ENCODE data around the gene DNAJC24. TPM values are rescaled to one million over a fixed set of nuclear protein-coding genes. Genes with fewer than 3 reads are reported as not detected.
"Not testable (repeated sequence)": the region's sequence is repeated elsewhere in the genome, so short reads cannot be mapped to it uniquely, and the experiment has no call there.

DNAJC24 gene
- 10 to 100 TPM; 15.4 to 16.8 TPM for total RNA-seq

- Mint-ChIP-seq H3K36me3 (peaks cover 8% of the 10 kb centered on the region), H3K27ac (peak within 1 kb of the TSS; percentile 83), H3K9me3 (no peaks in the 10 kb centered on the region), H3K4me3 (peak within 1 kb of the TSS; percentile 85), H3K27me3 (no peaks in the 10 kb centered on the region), H3K4me1 (ENCODE audit: low read depth) (peaks cover 55% of the 10 kb centered on the region)
- intact Hi-C loops (cut with micrococcal nuclease): loop anchor here (1.0 to 5.0 kb wide), 5 partner anchors 140 to 1793 kb away; partner anchors contain the start of genes ARL14EP, CSTF3, ELP4 and IMMP1L
- POLR2A ChIA-PET: no interaction called here
- CTCF ChIA-PET: interaction anchor here (0.6 to 1.4 kb wide), 3 partner anchors 28 to 1831 kb away, joined by 3 to 4 read pairs (median 3); no protein-coding TSS in a partner anchor
- DNase-seq: peak; percentile 95
Observed at GRCh38 chr11:31369348-31370329, at the start of gene DNAJC24, which contains the start of gene DCDC1. DNAJC24 (plus strand) TSS chr11:31369860; CDS start chr11:31370749, 889 bp downstream. DCDC1 (minus strand) TSS chr11:31369739; CDS start chr11:31328280, 41,459 bp downstream.

- H3K27ac Mint-ChIP-seq; POLR2A ChIA-PET; H3K9me3 Mint-ChIP-seq; CTCF ChIA-PET; H3K27me3 Mint-ChIP-seq; H3K36me3 Mint-ChIP-seq; DNase-seq; H3K4me1 Mint-ChIP-seq (ENCODE audit: low read depth); H3K4me3 Mint-ChIP-seq; intact Hi-C loops (cut with micrococcal nuclease): not testable (repeated sequence)
Observed at GRCh38 chr11:31321494-31321893, 48.2 kb upstream of the DNAJC24 start.

DNA sequence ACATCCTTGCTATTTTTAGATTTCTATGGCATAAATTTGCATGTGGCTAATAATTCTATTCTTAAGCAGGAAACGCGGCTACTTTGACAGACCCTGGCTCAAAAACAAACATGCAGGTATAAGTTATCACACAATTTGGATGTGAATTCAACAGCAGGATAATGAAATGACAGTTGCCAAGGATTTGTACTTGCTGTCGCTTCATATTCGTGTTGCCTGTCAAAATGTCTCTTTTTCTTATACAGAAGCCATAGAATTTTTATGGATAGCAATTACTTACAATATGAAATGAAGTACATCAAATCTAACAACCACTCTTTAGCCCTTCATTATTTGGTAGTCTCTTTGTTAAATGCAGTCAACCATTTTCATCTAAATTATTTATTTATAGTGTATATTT, 46.5 kb upstream of the DNAJC24 start:
- Mint-ChIP-seq H3K36me3 (no peaks in the 10 kb centered on the region), H3K4me1 (ENCODE audit: low read depth) (peaks cover 7% of the 10 kb centered on the region), H3K27me3 (no peaks in the 10 kb centered on the region), H3K27ac (no peak overlapping the region), H3K9me3 (no peaks in the 10 kb centered on the region), H3K4me3 (no peak overlapping the region)
- ChIA-PET CTCF (no interaction called here), POLR2A (no interaction called here)
- no peak for DNase-seq
- intact Hi-C loops (cut with micrococcal nuclease): no loop called here

DNA sequence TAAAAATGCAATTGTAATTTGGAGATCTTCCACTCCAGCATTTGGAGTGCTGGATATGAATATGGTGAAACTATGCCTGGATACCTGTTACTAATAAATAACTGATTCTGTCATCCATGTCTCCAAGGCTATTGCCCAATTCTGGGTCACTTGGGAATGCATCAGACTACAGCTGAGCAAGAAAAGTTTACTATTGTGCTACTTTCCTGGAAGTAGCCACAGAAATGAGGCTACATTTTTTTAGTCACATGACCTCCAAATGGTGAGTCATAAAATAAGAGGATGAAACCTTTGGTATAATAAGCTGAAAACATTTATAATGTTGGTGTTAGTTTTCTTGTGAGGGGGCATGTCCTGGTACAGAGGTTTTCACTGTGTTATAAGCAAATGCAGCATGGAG, 44.5 kb upstream of the DNAJC24 start:
- Mint-ChIP-seq H3K9me3 (no peaks in the 10 kb centered on the region), H3K4me1 (ENCODE audit: low read depth) (peaks cover 7% of the 10 kb centered on the region), H3K36me3 (no peaks in the 10 kb centered on the region), H3K27ac (no peak overlapping the region), H3K4me3 (no peak overlapping the region), H3K27me3 (no peaks in the 10 kb centered on the region)
- no peak for DNase-seq
- ChIA-PET POLR2A (no interaction called here), CTCF (no interaction called here)
- intact Hi-C loops (cut with micrococcal nuclease): no loop called here

GRCh38 chr11:31326470-31327148, 43.1 kb upstream of the DNAJC24 start:
- intact Hi-C loops (cut with micrococcal nuclease): no loop called here
- Mint-ChIP-seq H3K9me3 (peaks cover 4% of the 10 kb centered on the region), H3K4me1 (ENCODE audit: low read depth) (peaks cover 7% of the 10 kb centered on the region), H3K4me3 (no peak overlapping the region), H3K27me3 (no peaks in the 10 kb centered on the region), H3K36me3 (no peaks in the 10 kb centered on the region), H3K27ac (no peak overlapping the region)
- CTCF ChIA-PET: no interaction called here
- no peak for DNase-seq
- POLR2A ChIA-PET: no interaction called here

DNA sequence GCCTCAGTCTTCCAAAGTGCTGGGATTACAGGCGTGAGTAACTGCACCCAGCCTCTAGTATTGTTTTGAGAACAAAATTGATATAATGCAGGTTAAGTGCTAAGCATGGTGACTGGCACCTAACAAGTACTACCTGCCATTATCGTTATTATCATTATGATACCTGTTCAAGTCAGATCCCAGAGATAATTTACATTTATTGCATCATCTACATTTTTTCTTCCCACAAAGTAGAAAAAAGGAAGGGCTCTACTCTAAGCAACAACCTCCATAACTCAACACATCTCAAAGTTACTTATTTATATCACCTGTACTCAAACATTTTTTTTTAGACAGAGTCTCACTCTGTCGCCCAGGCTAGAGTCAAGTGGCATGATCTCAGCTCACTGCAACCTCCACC, 42.2 kb upstream of the DNAJC24 start:
- no peak for DNase-seq
- POLR2A ChIA-PET: no interaction called here
- H3K4me3 Mint-ChIP-seq: no peak overlapping the region
- peaks cover 7% of the 10 kb centered on the region for H3K4me1 Mint-ChIP-seq (ENCODE audit: low read depth)
- no peak overlapping the region for H3K27ac Mint-ChIP-seq
- no peaks in the 10 kb centered on the region for H3K36me3 Mint-ChIP-seq
- peaks cover 4% of the 10 kb centered on the region for H3K9me3 Mint-ChIP-seq
- H3K27me3 Mint-ChIP-seq: peaks cover 3% of the 10 kb centered on the region
- intact Hi-C loops (cut with micrococcal nuclease): no loop called here
- CTCF ChIA-PET: no interaction called here

DNA sequence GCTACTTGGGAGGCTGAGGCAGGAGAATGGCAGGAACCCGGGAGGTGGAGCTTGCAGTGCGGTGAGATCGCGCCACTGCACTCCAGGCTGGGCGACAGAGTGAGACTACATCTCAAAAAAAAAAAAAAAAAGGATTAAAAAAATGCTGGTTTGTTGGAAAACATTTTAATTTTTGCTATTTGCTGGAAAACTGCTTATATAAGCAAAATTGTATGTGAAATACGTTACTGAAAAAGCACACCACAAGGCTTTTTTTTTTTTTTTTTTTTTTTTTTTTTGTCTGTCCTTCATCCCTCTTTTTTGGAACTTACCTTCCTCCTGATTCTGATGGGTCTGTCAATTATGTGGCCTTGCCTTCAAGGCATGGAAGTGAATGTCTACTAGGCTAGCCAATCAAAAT, 41.0 kb upstream of the DNAJC24 start:
- Mint-ChIP-seq H3K36me3 (no peaks in the 10 kb centered on the region), H3K27me3 (peaks cover 3% of the 10 kb centered on the region), H3K27ac (no peak overlapping the region), H3K4me1 (ENCODE audit: low read depth) (peaks cover 7% of the 10 kb centered on the region), H3K9me3 (peaks cover 4% of the 10 kb centered on the region), H3K4me3 (no peak overlapping the region)
- DNase-seq: no peak
- ChIA-PET CTCF (no interaction called here), POLR2A (no interaction called here)
- intact Hi-C loops (cut with micrococcal nuclease): no loop called here

GRCh38 chr11:31337806-31338205, 31.9 kb upstream of the DNAJC24 start:
- H3K27ac Mint-ChIP-seq: no peak overlapping the region
- no peaks in the 10 kb centered on the region for H3K36me3 Mint-ChIP-seq
- DNase-seq: no peak
- ChIA-PET CTCF (no interaction called here), POLR2A (no interaction called here)
- intact Hi-C loops (cut with micrococcal nuclease): no loop called here
- no peaks in the 10 kb centered on the region for H3K4me1 Mint-ChIP-seq (ENCODE audit: low read depth)
- peaks cover 12% of the 10 kb centered on the region for H3K27me3 Mint-ChIP-seq
- no peak overlapping the region for H3K4me3 Mint-ChIP-seq
- no peaks in the 10 kb centered on the region for H3K9me3 Mint-ChIP-seq

- peak; percentile 16 for DNase-seq
- CTCF ChIA-PET: interaction anchor here (0.6 to 2.0 kb wide), 7 partner anchors 9 to 1008 kb away, joined by 3 to 11 read pairs (median 3); no protein-coding TSS in a partner anchor
- intact Hi-C loops (cut with micrococcal nuclease): no loop called here
- POLR2A ChIA-PET: no interaction called here
- Mint-ChIP-seq H3K27ac (no peak overlapping the region), H3K27me3 (peaks cover 11% of the 10 kb centered on the region), H3K4me3 (no peak overlapping the region), H3K36me3 (no peaks in the 10 kb centered on the region), H3K4me1 (ENCODE audit: low read depth) (no peaks in the 10 kb centered on the region), H3K9me3 (no peaks in the 10 kb centered on the region)
Observed at GRCh38 chr11:31340903-31341572, 28.6 kb upstream of the DNAJC24 start.

DNA sequence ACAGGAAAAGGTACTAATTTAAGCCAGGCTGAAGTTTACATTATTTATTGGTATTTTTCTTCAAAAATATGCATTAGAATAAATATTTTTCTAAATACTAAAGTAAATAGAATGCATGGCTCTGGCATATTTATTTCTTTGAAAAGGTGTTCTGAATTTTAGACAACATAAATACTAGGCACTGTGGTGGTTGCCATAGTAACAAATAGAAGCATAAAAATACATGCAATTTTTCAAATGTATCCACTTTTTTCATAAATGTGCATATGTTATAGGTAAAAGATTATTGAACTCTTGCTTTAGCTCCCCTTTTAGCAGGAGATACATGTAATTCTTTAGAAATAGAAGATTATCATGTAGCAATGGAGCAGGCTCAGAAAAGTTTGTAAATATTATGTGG, 18.5 kb upstream of the DNAJC24 start:
- H3K9me3 Mint-ChIP-seq: no peaks in the 10 kb centered on the region
- ChIA-PET POLR2A (no interaction called here), CTCF (no interaction called here)
- DNase-seq: no peak
- H3K36me3 Mint-ChIP-seq: no peaks in the 10 kb centered on the region
- H3K27ac Mint-ChIP-seq: no peak overlapping the region
- H3K4me1 Mint-ChIP-seq (ENCODE audit: low read depth): no peaks in the 10 kb centered on the region
- intact Hi-C loops (cut with micrococcal nuclease): no loop called here
- H3K4me3 Mint-ChIP-seq: no peak overlapping the region
- no peaks in the 10 kb centered on the region for H3K27me3 Mint-ChIP-seq

- CTCF ChIA-PET: no interaction called here
- POLR2A ChIA-PET: no interaction called here
- H3K36me3 Mint-ChIP-seq: no peaks in the 10 kb centered on the region
- no peaks in the 10 kb centered on the region for H3K9me3 Mint-ChIP-seq
- no peak overlapping the region for H3K4me3 Mint-ChIP-seq
- DNase-seq: no peak
- H3K4me1 Mint-ChIP-seq (ENCODE audit: low read depth): no peaks in the 10 kb centered on the region
- no peaks in the 10 kb centered on the region for H3K27me3 Mint-ChIP-seq
- no peak overlapping the region for H3K27ac Mint-ChIP-seq
- intact Hi-C loops (cut with micrococcal nuclease): no loop called here
Observed at GRCh38 chr11:31355131-31355530, 14.5 kb upstream of the DNAJC24 start.

DNA sequence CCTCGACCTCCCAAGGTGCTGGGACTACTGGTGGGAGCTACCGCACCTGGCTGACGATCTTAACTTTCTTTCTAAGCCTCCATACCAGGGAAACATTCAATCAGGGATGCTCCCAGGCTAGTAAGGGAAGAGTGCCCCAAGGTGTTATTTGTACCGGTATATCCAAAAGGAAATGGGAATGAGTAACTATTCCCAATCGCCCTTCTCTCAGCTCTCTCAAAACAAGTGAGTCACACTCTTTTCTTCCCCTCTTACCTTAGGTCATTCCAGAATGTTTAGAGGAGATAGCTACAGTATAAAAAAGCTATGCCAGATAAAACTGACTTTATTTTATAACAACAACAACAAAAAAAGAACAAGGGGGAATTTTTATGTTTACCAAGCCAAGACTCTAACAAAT, 13.8 kb upstream of the DNAJC24 start:
- intact Hi-C loops (cut with micrococcal nuclease): no loop called here

More for the DNA sequence above, 13.8 kb upstream of the DNAJC24 start:
- Mint-ChIP-seq H3K27me3 (no peaks in the 10 kb centered on the region), H3K9me3 (no peaks in the 10 kb centered on the region), H3K27ac (no peak overlapping the region), H3K4me3 (no peak overlapping the region), H3K4me1 (ENCODE audit: low read depth) (no peaks in the 10 kb centered on the region), H3K36me3 (no peaks in the 10 kb centered on the region)
- DNase-seq: no peak
- ChIA-PET POLR2A (no interaction called here), CTCF (no interaction called here)

Measured in activated CD4-positive, alpha-beta memory T cell treated with anti-CD3 and anti-CD28 coated beads for 36 hours (primary cell).